Spleen (tissue), 7 donors: ENCODE results near the gene NBAS.

Experiments used
- POLR2AphosphoS5 ChIP-seq, 3 donors: sonication (generic); formaldehyde crosslinking; IDR thresholded peaks; one replicate each; pipeline ENCODE4 v1.5.1; 2017; ENCODE audit warnings: antibody characterized with exemption in 3 of 3
- TF ChIP-seq, protein P1 (sequence below), 11 experiments: fragments of 200-600 bp in 7 of 11; fragments of 450-650 bp in 4 of 11; sonication (generic) in 4 of 11; IDR thresholded peaks in 8 of 11; conservative IDR thresholded peaks in 3 of 11; 1 replicate in 7 of 11; 2 replicates in 4 of 11; pipeline versions ENCODE4 v1.4.0 to v1.8.0; 2016 to 2021; ENCODE audit warnings: antibody characterized with exemption in 11 of 11, inconsistent platforms in 4 of 11, mild to moderate bottlenecking in 1 of 11
- donor health status: DM: no; HTN: no; CAD: no; lungs with moderate emphysema.
- donor health status: DM: no; HTN: no; CAD: no.
- donor health status: DM: no; HTN: no; CAD: no.

DNA sequence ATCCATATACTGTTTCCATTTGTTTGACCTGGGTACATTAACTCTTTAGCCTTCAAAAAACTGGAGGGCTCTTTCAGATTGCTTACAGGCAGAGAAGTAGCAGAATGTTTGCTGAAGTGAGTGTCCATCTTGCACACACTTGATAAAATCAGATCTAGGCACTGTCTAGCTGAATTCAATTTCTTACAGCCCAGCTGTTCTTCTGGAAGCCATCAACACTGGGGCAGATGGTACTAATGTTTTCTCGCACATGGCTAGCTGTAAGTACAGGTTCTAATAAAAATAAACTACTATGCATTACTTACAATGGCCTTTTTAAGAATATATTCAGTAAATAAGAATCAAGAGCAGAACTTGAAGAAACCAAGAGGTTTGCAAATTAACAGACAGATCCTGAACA is 175.9 kb downstream of the NBAS start:
- TF ChIP-seq, protein P1, sequence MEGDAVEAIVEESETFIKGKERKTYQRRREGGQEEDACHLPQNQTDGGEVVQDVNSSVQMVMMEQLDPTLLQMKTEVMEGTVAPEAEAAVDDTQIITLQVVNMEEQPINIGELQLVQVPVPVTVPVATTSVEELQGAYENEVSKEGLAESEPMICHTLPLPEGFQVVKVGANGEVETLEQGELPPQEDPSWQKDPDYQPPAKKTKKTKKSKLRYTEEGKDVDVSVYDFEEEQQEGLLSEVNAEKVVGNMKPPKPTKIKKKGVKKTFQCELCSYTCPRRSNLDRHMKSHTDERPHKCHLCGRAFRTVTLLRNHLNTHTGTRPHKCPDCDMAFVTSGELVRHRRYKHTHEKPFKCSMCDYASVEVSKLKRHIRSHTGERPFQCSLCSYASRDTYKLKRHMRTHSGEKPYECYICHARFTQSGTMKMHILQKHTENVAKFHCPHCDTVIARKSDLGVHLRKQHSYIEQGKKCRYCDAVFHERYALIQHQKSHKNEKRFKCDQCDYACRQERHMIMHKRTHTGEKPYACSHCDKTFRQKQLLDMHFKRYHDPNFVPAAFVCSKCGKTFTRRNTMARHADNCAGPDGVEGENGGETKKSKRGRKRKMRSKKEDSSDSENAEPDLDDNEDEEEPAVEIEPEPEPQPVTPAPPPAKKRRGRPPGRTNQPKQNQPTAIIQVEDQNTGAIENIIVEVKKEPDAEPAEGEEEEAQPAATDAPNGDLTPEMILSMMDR (IDR thresholded peaks at IDR 0.05 in 8 of 11, conservative IDR thresholded peaks at IDR 0.05 in 3 of 11) = no peak
- no peak for TF ChIP-seq POLR2AphosphoS5 (IDR thresholded peaks at IDR 0.05)
